HEK293 (cell line): ENCODE results near the gene TAS2R3.

Experiments used
- CTCF ChIA-PET: fragments of 350-600 bp; formaldehyde crosslinking; extraction: SDS; loops from one replicate; lab custom pipeline; 2021; ENCODE audit warnings: antibody characterized with exemption; lab: Yijun Ruan, JAX
- POLR2A ChIA-PET: fragments of 300-600 bp; formaldehyde crosslinking; extraction: SDS; loops from one replicate; lab custom pipeline; 2020; ENCODE audit warnings: antibody characterized with exemption, inconsistent platforms; lab: Yijun Ruan, JAX
- H3K27ac ChIP-seq: fragments of 200-500 bp; sonication (Bioruptor generic); 2 replicates; pipeline ENCODE4 v1.5.1; 2014; ENCODE audit warnings: low read depth, low read length, control low read depth, inconsistent platforms; ENCODE audit errors: extremely low read depth
- H3K36me3 ChIP-seq, 2 experiments: fragments of 200-500 bp in 1 of 2; sonication (Bioruptor generic) in 1 of 2; 1 replicate in 1 of 2; 2 replicates in 1 of 2; pipeline ENCODE4 v1.5.1; 2014 to 2017; ENCODE audit warnings: inconsistent platforms in 2 of 2, low read length in 2 of 2; ENCODE audit not compliant: control insufficient read depth in 2 of 2, insufficient read depth in 1 of 2
- H3K4me1 ChIP-seq: fragments of 200-500 bp; sonication (Bioruptor generic); 2 replicates; pipeline ENCODE4 v1.5.1; 2014; ENCODE audit warnings: mild to moderate bottlenecking, low read length, inconsistent platforms; ENCODE audit not compliant: control insufficient read depth, insufficient read depth
- H3K4me3 ChIP-seq: 2 replicates; pipeline ENCODE4 v1.5.1; 2011; ENCODE audit warnings: low read depth, mild to moderate bottlenecking, control low read depth, low read length, moderate library complexity
- H3K9me3 ChIP-seq: fragments of 200-500 bp; sonication (Bioruptor generic); 2 replicates; pipeline ENCODE4 v1.5.1; 2014; ENCODE audit warnings: low read depth, low read length, inconsistent platforms; ENCODE audit not compliant: control insufficient read depth, insufficient read depth
- GFI1B ChIP-seq: fragments of 450-650 bp; formaldehyde crosslinking; IDR thresholded peaks from 2 replicates; pipeline ENCODE4 v1.5.1; 2016; ENCODE audit warnings: missing biosample characterization, missing genetic modification characterization
- GLIS2 ChIP-seq: fragments of 450-650 bp; formaldehyde crosslinking; IDR thresholded peaks from 2 replicates; pipeline ENCODE4 v1.5.1; 2016; ENCODE audit warnings: missing biosample characterization, missing genetic modification characterization
- IKZF3 ChIP-seq: fragments of 450-650 bp; IDR thresholded peaks from 2 replicates; pipeline ENCODE4 v1.5.0; 2018; ENCODE audit warnings: missing biosample characterization, mild to moderate bottlenecking, missing genetic modification characterization, moderate library complexity
- PBX3 ChIP-seq: sonication (generic); formaldehyde crosslinking; IDR thresholded peaks from 2 replicates; pipeline ENCODE4 v1.8.1; 2022; ENCODE audit warnings: mild to moderate bottlenecking, moderate library complexity, missing genetic modification reagents
- WT1 ChIP-seq: fragments of 450-650 bp; formaldehyde crosslinking; IDR thresholded peaks from 2 replicates; pipeline ENCODE4 v1.5.1; 2016; ENCODE audit warnings: missing biosample characterization, missing genetic modification characterization
- YY2 ChIP-seq: fragments of 450-650 bp; formaldehyde crosslinking; IDR thresholded peaks from 2 replicates; pipeline ENCODE4 v1.5.1; 2016; ENCODE audit warnings: missing biosample characterization, missing genetic modification characterization
- ZBTB48 ChIP-seq: fragments of 450-650 bp; formaldehyde crosslinking; IDR thresholded peaks from 2 replicates; pipeline ENCODE4 v1.5.1; 2016; ENCODE audit warnings: missing biosample characterization, missing genetic modification characterization
- ZBTB7A ChIP-seq: fragments of 450-650 bp; formaldehyde crosslinking; IDR thresholded peaks from 2 replicates; pipeline ENCODE4 v1.5.1; 2016; ENCODE audit warnings: low read depth, missing biosample characterization, missing genetic modification characterization
- ZIC2 ChIP-seq: fragments of 450-650 bp; formaldehyde crosslinking; IDR thresholded peaks from 2 replicates; pipeline ENCODE4 v1.5.1; 2016; ENCODE audit warnings: missing biosample characterization, missing genetic modification characterization
- ZNF121 ChIP-seq: fragments of 450-650 bp; formaldehyde crosslinking; IDR thresholded peaks from 2 replicates; pipeline ENCODE4 v1.5.1; 2016; ENCODE audit warnings: missing biosample characterization, missing genetic modification characterization
- ZNF132 ChIP-seq: fragments of 450-650 bp; formaldehyde crosslinking; IDR thresholded peaks from 2 replicates; pipeline ENCODE4 v1.5.1; 2017; ENCODE audit warnings: missing biosample characterization, missing genetic modification characterization, borderline replicate concordance
- ZNF175 ChIP-seq: fragments of 450-650 bp; formaldehyde crosslinking; IDR thresholded peaks from 2 replicates; pipeline ENCODE4 v1.5.1; 2016; ENCODE audit warnings: missing biosample characterization, missing genetic modification characterization
- ZNF18 ChIP-seq: fragments of 450-650 bp; formaldehyde crosslinking; IDR thresholded peaks from 2 replicates; pipeline ENCODE4 v1.5.1; 2016; ENCODE audit warnings: missing biosample characterization, missing genetic modification characterization
- ZNF274 ChIP-seq, 2 experiments: fragments of 200-500 bp in 1 of 2; fragments of 450-650 bp in 1 of 2; sonication (Bioruptor generic) in 1 of 2; formaldehyde crosslinking in 1 of 2; IDR thresholded peaks; 2 replicates each; pipeline versions ENCODE4 v1.5.1 to v1.6.1; 2014 to 2016; ENCODE audit warnings: borderline replicate concordance in 1 of 2, inconsistent platforms in 1 of 2, low read length in 1 of 2, missing biosample characterization in 1 of 2, missing genetic modification characterization in 1 of 2
- ZNF501 ChIP-seq: fragments of 450-650 bp; formaldehyde crosslinking; IDR thresholded peaks from 2 replicates; pipeline ENCODE4 v1.5.1; 2016; ENCODE audit warnings: missing biosample characterization, missing genetic modification characterization
- ZNF561 ChIP-seq: fragments of 450-650 bp; IDR thresholded peaks from 2 replicates; pipeline ENCODE4 v1.5.1; 2018; ENCODE audit warnings: missing biosample characterization, missing genetic modification characterization, borderline replicate concordance
- ZNF600 ChIP-seq: fragments of 450-650 bp; formaldehyde crosslinking; IDR thresholded peaks from 2 replicates; pipeline ENCODE4 v1.5.1; 2016; ENCODE audit warnings: missing biosample characterization, missing genetic modification characterization
- ZNF777 ChIP-seq: fragments of 450-650 bp; formaldehyde crosslinking; IDR thresholded peaks from 2 replicates; pipeline ENCODE4 v1.5.1; 2017; ENCODE audit warnings: missing biosample characterization, missing genetic modification characterization, borderline replicate concordance
- TF ChIP-seq, protein P1 (sequence below): fragments of 450-650 bp; formaldehyde crosslinking; IDR thresholded peaks from 2 replicates; pipeline ENCODE4 v1.5.1; 2017; ENCODE audit warnings: missing biosample characterization, missing genetic modification characterization
- TF ChIP-seq, protein P2 (sequence below): fragments of 450-650 bp; IDR thresholded peaks from 2 replicates; pipeline ENCODE4 v1.5.1; 2018; ENCODE audit warnings: missing biosample characterization, missing genetic modification characterization

Gene TAS2R3

DNA sequence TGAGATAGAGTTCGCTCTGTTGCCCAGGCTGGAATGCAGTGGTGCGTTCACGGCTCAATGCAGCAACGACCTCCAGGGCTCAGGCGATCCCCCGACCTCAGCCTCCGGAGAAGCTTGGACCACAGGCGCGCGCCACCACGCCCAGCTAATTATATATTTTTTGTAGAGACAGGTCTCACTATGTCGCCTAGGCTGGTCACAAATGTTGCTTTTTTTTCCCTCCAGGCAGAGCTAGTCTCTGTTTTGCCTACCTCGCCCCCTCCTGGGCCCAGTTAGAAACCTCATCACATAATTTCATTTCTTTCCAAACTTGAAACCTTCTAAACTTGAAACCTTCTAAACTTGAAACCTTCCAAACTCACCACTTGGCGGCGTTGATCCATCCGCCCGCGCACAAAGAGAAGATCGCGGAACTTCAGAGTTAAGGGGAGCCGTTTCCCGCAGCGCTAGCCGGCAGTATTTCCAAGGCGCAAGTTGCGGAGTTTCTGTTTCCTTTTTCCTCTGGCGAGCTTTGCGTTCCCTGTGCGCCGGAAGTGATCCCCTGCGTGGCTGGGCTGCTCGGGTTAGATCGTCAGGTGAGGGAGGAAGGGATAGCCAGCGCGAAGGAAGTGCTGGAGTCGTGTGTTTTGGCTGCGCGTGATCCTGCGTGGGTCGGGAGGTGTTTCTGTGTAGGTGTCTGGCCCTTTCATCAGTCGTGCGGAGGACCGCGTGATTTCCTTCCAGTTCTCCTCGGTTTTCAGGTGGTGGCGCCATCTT is 25.9 kb upstream of the TAS2R3 start, which contains the start of gene SSBP1 (continued):
- TF ChIP-seq PBX3 (no peak), ZNF121 (tag by site-specific recombination) (peak; percentile 68; the same call in 1 of the 2 replicates), ZNF175 (no peak), ZNF132 (tag by site-specific recombination) (no peak), ZNF501 (tag by site-specific recombination) (peak; percentile 99), ZNF777 (tag by site-specific recombination) (no peak), ZIC2 (tag by site-specific recombination) (peak; percentile 51; the same call in 1 of the 2 replicates), ZNF561 (tag by site-specific recombination) (peak; percentile 96), GFI1B (no peak), ZBTB7A (tag by site-specific recombination) (no peak), WT1 (no peak)
- TF ChIP-seq, protein P1, sequence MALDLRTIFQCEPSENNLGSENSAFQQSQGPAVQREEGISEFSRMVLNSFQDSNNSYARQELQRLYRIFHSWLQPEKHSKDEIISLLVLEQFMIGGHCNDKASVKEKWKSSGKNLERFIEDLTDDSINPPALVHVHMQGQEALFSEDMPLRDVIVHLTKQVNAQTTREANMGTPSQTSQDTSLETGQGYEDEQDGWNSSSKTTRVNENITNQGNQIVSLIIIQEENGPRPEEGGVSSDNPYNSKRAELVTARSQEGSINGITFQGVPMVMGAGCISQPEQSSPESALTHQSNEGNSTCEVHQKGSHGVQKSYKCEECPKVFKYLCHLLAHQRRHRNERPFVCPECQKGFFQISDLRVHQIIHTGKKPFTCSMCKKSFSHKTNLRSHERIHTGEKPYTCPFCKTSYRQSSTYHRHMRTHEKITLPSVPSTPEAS (tag by site-specific recombination): peak; percentile 49

GRCh38 chr7:141738592-141739013 is 25.3 kb upstream of the TAS2R3 start:
- H3K9me3 ChIP-seq: no peaks in the 10 kb centered on the region
- peaks cover 6 to 41% of the 10 kb centered on the region in 2 experiments for H3K36me3 ChIP-seq
- POLR2A ChIA-PET: interaction anchor here (0.7 to 1.8 kb wide), 6 partner anchors 11 to 188 kb away, joined by 3 to 12 read pairs (median 5); partner anchors contain the start of gene DENND11
- H3K27ac ChIP-seq: no peak overlapping the region
- no peak for TF ChIP-seq ZNF18
- TF ChIP-seq ZIC2 (tag by site-specific recombination): no peak
- TF ChIP-seq, protein P2, sequence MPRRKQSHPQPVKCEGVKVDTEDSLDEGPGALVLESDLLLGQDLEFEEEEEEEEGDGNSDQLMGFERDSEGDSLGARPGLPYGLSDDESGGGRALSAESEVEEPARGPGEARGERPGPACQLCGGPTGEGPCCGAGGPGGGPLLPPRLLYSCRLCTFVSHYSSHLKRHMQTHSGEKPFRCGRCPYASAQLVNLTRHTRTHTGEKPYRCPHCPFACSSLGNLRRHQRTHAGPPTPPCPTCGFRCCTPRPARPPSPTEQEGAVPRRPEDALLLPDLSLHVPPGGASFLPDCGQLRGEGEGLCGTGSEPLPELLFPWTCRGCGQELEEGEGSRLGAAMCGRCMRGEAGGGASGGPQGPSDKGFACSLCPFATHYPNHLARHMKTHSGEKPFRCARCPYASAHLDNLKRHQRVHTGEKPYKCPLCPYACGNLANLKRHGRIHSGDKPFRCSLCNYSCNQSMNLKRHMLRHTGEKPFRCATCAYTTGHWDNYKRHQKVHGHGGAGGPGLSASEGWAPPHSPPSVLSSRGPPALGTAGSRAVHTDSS: peak; percentile 45; the same call in 1 of the 2 replicates
- peak; percentile 38; the same call in 1 of the 2 replicates for TF ChIP-seq GLIS2 (tag by site-specific recombination)
- TF ChIP-seq ZNF274 (IDR thresholded peaks at IDR 0.05; ENCODE audit: low read length): no peak
- no peak for TF ChIP-seq ZNF274 (tag by site-specific recombination; IDR thresholded peaks at IDR 0.05; ENCODE audit: borderline replicate concordance)
- TF ChIP-seq ZBTB48 (tag by site-specific recombination): 0 out of 2 replicates have a peak, but pooled peaks have one; percentile 14
- 0 out of 2 replicates have a peak, but pooled peaks have one; percentile 27 for TF ChIP-seq YY2 (tag by site-specific recombination)
- no peak for TF ChIP-seq IKZF3 (tag by site-specific recombination)
- TF ChIP-seq ZNF600 (tag by site-specific recombination): no peak
- peak overlapping the region; percentile 64 for H3K4me3 ChIP-seq
- CTCF ChIA-PET: interaction anchor here (0.7 to 3.0 kb wide), 17 partner anchors 9 to 1172 kb away, joined by 3 to 23 read pairs (median 4); partner anchors contain the start of genes DENND11 and WEE2
- no peaks in the 10 kb centered on the region for H3K4me1 ChIP-seq
